Testis (tissue), 3 donors: ENCODE measurements around the gene ARID2. TPM values are rescaled to one million over a fixed set of nuclear protein-coding genes. Genes with fewer than 3 reads are reported as not detected.

Source experiments
- DNase-seq: peaks from one replicate; pipeline ENCODE4 v3.0.0-alpha.2; 2019
- H3K27ac ChIP-seq, 2 donors: fragments of 200-600 bp; sonication (generic); one replicate each; pipeline ENCODE4 v1.5.1; 2019
- H3K27me3 ChIP-seq: fragments of 200-600 bp; sonication (generic); one replicate; pipeline ENCODE4 v1.5.1; 2019
- H3K36me3 ChIP-seq: fragments of 200-600 bp; sonication (generic); one replicate; pipeline ENCODE4 v1.5.1; 2017; ENCODE audit warnings: low read depth; ENCODE audit errors: missing control alignments
- H3K4me1 ChIP-seq: fragments of 200-600 bp; sonication (generic); one replicate; pipeline ENCODE4 v1.5.1; 2019
- H3K4me3 ChIP-seq, 2 donors: fragments of 200-600 bp; sonication (generic); one replicate each; pipeline ENCODE4 v1.5.1; 2017 to 2019
- H3K9me3 ChIP-seq: fragments of 200-600 bp; sonication (generic); one replicate; pipeline ENCODE4 v1.5.1; 2017
- POLR2A ChIP-seq: fragments of 450-650 bp; IDR thresholded peaks from one replicate; pipeline ENCODE4 v1.6.1; 2017; ENCODE audit warnings: antibody characterized with exemption, mild to moderate bottlenecking, moderate library complexity
- WGBS, 2 donors: methylation state at CpG; one replicate each; pipeline ENCODE4 v1.1.5; 2018; 5-methylcytosine and 5-hydroxymethylcytosine counted together
- intact Hi-C: fragments of 100-400 bp; cut with DNase I; formaldehyde crosslinking; loops from one replicate; pipeline ENCODE4 v1.15.1; 2023; ENCODE audit warnings: low total_unique reads
- polyA plus RNA-seq: library from polyadenylated mRNA; stranded (reverse); fragments of 350-450 nt; fragmentation: Illumina TruSeq; extraction: RNeasy Lipid Tissue Mini Kit (QIAGEN cat#74804); gene quantifications from one replicate; pipeline ENCODE4 v1.2.3, GENCODE V29; 2014; ENCODE audit warnings: low read depth, low replicate concordance; ENCODE audit not compliant: insufficient read depth
- total RNA-seq, 2 donors: library from RNA; depleted of rRNA; stranded (reverse); fragments of >200 nt; gene quantifications; one replicate each; pipeline ENCODE4 v1.2.3, GENCODE V29; 2016
- TF ChIP-seq, protein P1 (sequence below), 3 experiments: fragments of 450-650 bp in 2 of 3; fragments of 200-600 bp in 1 of 3; sonication (generic) in 1 of 3; IDR thresholded peaks; one replicate each; pipeline ENCODE4 v1.5.1; 2016 to 2019; ENCODE audit warnings: antibody characterized with exemption in 3 of 3, mild to moderate bottlenecking in 2 of 3, moderate library complexity in 1 of 3

The ARID2 gene
- total and polyA plus RNA-seq, 3 donors from 2014 or later = 50.4 to 82.2 (median 72.4) TPM

DNA sequence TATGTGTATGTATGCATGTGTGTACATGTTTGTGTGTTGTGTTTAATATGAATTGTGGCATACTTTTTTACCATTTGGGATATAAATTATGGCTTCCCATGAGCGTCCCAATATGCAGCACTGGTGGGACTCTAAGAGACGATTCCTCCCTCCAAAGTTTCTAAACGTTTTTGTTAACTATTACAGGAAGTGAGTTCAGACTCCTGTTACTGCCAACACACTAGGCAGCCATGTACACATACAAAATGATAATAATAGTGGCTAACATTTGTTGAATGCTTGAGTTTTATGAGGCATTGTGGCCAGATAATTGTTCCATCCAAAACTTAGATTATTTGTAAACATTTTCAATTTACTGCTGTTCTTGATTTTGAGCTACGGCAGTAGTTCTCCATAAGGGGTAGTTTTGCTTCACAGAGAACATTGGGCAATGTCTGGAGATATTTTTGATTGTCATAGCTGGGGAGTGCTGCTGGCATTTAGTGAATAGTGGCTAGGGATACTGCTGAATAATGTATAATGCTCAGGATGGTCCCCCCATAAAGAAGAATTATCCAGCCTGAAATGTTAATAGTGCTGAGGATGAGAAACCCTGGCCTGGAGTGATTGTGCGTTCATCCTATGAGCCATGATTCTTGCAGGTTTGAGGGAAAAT, 45.1 kb downstream of the ARID2 start:
- no peaks in the 10 kb centered on the region for H3K27me3 ChIP-seq
- H3K9me3 ChIP-seq = no peaks in the 10 kb centered on the region
- no peak for TF ChIP-seq POLR2A
- TF ChIP-seq, protein P1, sequence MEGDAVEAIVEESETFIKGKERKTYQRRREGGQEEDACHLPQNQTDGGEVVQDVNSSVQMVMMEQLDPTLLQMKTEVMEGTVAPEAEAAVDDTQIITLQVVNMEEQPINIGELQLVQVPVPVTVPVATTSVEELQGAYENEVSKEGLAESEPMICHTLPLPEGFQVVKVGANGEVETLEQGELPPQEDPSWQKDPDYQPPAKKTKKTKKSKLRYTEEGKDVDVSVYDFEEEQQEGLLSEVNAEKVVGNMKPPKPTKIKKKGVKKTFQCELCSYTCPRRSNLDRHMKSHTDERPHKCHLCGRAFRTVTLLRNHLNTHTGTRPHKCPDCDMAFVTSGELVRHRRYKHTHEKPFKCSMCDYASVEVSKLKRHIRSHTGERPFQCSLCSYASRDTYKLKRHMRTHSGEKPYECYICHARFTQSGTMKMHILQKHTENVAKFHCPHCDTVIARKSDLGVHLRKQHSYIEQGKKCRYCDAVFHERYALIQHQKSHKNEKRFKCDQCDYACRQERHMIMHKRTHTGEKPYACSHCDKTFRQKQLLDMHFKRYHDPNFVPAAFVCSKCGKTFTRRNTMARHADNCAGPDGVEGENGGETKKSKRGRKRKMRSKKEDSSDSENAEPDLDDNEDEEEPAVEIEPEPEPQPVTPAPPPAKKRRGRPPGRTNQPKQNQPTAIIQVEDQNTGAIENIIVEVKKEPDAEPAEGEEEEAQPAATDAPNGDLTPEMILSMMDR (IDR thresholded peaks at IDR 0.05) = no peak
- 62 to 72% methylated on average over 5 of the region's 5 CpGs for WGBS, 2 donors
- H3K4me3 ChIP-seq = no peak overlapping the region
- no peaks in the 10 kb centered on the region for H3K4me1 ChIP-seq
- no peak for DNase-seq
- H3K27ac ChIP-seq = no peak overlapping the region
- no peaks in the 10 kb centered on the region for H3K36me3 ChIP-seq
- intact Hi-C loops = no loop called here

DNA sequence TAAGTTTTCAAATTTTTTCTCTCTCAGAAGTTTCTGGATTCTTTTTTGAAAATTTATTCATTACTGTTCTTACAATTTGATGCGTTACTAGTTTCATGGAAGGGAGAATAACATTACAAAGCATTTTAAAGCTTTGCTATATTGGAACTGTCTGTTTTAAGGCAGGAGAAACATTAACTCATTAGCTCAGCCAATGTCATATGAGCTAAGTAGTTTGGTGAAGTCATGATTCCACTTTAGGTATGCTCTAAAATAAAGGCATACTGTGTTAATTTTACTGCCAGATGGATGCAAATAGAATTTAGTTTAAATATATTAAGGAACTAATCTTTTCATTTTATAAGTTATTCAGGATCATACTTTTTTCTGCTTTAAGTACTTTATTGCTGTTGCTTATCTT, 46.0 kb downstream of the ARID2 start:
- 72 to 86% methylated on average over 1 of the region's 1 CpG for WGBS, 2 donors
- no peaks in the 10 kb centered on the region for H3K27me3 ChIP-seq
- no peaks in the 10 kb centered on the region for H3K9me3 ChIP-seq
- intact Hi-C loops = no loop called here
- H3K27ac ChIP-seq = no peak overlapping the region
- no peak overlapping the region for H3K4me3 ChIP-seq
- no peak for DNase-seq
- TF ChIP-seq POLR2A = no peak
- TF ChIP-seq, protein P1 (IDR thresholded peaks at IDR 0.05) = no peak
- no peaks in the 10 kb centered on the region for H3K4me1 ChIP-seq
- H3K36me3 ChIP-seq = no peaks in the 10 kb centered on the region

DNA sequence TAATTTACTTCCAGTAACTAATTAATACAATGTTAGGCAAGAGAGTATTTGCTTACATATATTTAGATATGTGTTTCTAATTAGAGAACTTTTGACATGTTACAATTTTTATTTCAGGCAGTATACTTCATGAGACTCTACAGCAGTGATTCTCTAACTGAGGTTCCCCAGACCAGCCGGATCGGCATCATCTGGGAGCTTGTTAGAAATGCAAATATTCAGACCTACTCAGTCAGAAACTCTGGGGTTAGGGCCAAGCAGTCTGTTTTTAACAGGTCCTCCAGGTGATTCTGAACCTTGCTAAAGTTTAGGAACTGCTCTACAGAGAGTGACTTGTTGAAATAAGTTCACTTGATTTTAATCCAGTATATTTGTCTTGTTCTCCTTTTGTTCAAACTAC, 46.5 kb downstream of the ARID2 start:
- DNase-seq = no peak
- TF ChIP-seq, protein P1 (IDR thresholded peaks at IDR 0.05) = no peak
- TF ChIP-seq POLR2A = no peak
- H3K4me3 ChIP-seq = no peak overlapping the region
- intact Hi-C loops = no loop called here
- H3K27me3 ChIP-seq = no peaks in the 10 kb centered on the region
- no peaks in the 10 kb centered on the region for H3K9me3 ChIP-seq
- 64 to 73% methylated on average over 2 of the region's 2 CpGs for WGBS, 2 donors
- H3K27ac ChIP-seq = no peak overlapping the region
- no peaks in the 10 kb centered on the region for H3K4me1 ChIP-seq
- H3K36me3 ChIP-seq = no peaks in the 10 kb centered on the region

DNA sequence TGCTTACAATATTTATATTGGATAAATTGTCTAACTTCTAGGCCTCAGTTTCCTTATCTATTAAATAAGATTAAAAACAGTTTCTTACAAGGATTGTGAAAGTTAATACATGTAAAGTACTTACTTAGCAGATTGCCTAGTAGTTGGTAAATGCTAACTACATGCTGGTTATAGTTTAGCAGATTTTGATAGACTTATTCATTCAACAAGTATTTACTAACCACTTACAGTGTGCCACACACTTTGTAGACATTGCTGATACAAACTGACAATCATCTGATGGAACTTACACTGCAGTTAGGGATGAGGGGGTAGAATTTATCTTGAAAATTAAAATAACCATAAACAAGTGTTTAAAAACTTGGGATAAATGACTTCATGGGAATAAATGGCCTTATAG, 50.4 kb downstream of the ARID2 start:
- H3K4me1 ChIP-seq = no peaks in the 10 kb centered on the region
- DNase-seq = no peak
- no peaks in the 10 kb centered on the region for H3K36me3 ChIP-seq
- TF ChIP-seq, protein P1 (IDR thresholded peaks at IDR 0.05) = no peak
- no peak for TF ChIP-seq POLR2A
- H3K9me3 ChIP-seq = no peaks in the 10 kb centered on the region
- no peaks in the 10 kb centered on the region for H3K27me3 ChIP-seq
- H3K27ac ChIP-seq = no peak overlapping the region
- intact Hi-C loops = no loop called here
- no peak overlapping the region for H3K4me3 ChIP-seq

DNA sequence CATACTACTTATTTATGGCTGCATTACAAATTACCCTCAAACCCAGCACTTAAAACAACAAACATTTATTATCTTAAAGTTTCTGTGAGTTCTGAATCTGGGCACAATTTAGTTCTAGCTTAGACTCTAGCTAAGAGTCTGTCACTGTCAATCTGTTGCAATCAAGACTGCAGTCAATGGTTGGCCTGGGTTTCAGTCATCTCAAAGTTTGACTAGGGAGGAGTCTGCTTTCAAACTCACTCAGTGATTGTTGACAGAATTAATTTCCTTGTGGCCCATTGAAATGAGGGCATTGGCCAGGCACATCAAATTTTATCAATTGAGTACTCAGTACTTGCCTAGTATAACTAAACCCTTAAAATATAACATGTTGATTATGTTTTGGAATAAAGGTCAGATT, 51.6 kb downstream of the ARID2 start:
- no peak overlapping the region for H3K4me3 ChIP-seq
- no peaks in the 10 kb centered on the region for H3K4me1 ChIP-seq
- DNase-seq = no peak
- H3K27me3 ChIP-seq = no peaks in the 10 kb centered on the region
- H3K27ac ChIP-seq = no peak overlapping the region
- H3K36me3 ChIP-seq = no peaks in the 10 kb centered on the region
- intact Hi-C loops = no loop called here
- TF ChIP-seq POLR2A = no peak
- TF ChIP-seq, protein P1 (IDR thresholded peaks at IDR 0.05) = no peak
- H3K9me3 ChIP-seq = no peaks in the 10 kb centered on the region
